IPS DF 4.7 (cell line): ENCODE measurements around the gene FMN2.

Source experiments
- DNase-seq: peaks from one replicate; pipeline ENCODE4 v3.0.0-alpha.2; 2013; ENCODE audit warnings: low spot score; ENCODE audit errors: extremely low read depth

FMN2 gene

DNA sequence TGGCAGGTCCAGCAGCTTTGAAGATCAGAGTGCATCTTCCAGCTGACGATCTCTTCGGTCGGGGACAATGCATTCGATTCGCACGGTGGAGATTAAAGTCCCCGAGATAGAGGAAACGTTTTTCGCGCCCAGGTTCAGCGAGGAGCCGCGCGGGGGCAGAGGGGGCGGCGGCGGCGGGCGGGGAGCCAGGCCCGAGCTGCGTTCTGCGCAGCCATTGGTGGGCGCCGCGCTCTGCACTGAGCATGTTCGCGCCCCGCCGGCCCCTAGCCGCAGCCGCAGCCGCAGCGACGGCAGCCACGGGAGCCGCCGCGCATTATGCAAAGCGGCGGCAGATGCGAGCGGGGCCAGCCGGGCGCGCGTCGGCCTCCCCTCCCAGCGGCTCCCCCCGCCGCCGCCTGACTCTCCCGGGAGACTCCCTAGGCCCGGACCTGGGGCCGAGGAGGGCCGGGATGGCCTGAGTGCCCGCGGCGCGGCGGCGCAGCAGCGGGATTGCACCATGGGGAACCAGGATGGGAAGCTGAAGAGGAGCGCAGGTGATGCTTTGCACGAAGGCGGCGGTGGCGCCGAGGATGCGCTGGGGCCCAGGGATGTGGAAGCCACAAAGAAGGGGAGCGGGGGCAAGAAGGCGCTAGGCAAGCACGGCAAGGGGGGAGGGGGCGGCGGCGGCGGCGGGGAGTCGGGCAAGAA lies at the start of gene FMN2:
Gene FMN2 (plus strand): TSS at position 270 of the 687 bp plus-strand sequence. CDS start 227 bp downstream, at position 497.
- DNase-seq, result no peak

DNA sequence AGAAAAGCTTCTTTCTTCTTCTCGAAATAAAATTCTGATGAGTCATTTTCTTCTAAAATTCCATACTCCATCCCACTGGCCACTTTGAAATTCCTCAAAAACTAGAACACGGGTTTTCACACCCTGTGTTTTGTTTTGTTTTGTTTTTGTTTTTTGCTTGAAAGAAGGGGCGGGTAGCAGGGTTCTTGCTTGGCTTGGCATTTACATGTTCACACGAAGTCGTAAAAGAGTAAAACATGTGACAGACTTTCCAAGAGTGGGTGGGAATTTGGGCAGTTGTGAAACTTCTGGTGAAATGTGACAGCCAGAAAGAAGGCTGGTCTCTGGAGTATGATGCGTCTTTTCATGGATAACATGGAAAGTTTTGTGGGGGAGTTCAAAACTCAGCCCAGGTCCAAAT lies 47.1 kb upstream of the FMN2 start:
- no peak for DNase-seq

- DNase-seq, result no peak
Measured at GRCh38 chr1:240046000-240046399, 45.7 kb upstream of the FMN2 start.

GRCh38 chr1:240054109-240054701 lies 37.5 kb upstream of the FMN2 start:
- no peak for DNase-seq

- DNase-seq, result no peak
Measured at GRCh38 chr1:240055936-240056335, 35.7 kb upstream of the FMN2 start.

DNA sequence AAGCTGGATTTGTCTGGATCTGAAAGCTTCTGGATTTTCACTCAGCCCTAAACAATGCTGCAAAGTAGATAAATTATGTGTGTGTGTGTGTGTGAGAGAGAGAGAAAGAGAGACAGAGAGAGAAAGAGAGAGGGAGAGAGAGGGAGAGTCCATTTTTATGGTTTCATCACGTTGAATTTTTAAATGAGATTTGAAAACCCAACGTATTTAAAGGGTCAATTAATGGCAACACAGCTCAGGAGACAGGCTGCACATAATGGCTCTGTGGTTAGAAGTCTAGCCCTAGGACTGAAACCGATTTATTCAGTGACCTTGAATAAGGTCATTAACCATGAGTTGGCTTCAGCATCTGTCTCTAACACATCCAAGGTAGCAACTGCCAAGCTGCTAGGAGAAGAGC lies 35.3 kb upstream of the FMN2 start:
- DNase-seq, result no peak

DNA sequence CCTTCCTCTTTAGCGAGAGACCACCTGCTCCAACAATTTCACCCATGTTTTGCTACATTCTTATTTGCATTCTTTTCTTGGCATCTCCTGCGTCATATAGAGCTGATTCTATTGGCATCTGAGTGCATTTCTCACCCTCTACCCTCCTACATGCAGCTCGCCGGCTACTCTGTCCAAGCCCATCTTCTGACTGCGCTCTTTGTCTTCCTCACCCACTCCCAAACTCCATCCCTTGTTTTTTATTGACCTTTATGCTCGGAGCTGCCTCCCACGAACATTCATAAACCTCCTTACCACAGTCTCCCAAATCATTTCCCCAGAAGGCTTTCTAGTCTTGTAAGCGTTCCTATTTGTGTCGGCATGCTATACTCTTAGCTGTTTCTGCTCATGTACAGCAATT lies 33.6 kb upstream of the FMN2 start:
- no peak for DNase-seq

- DNase-seq, result no peak
Measured at GRCh38 chr1:240068961-240069360, 22.7 kb upstream of the FMN2 start.

GRCh38 chr1:240070188-240070587 lies 21.5 kb upstream of the FMN2 start:
- no peak for DNase-seq

GRCh38 chr1:240073097-240073496 lies 18.6 kb upstream of the FMN2 start:
- DNase-seq, result no peak

DNA sequence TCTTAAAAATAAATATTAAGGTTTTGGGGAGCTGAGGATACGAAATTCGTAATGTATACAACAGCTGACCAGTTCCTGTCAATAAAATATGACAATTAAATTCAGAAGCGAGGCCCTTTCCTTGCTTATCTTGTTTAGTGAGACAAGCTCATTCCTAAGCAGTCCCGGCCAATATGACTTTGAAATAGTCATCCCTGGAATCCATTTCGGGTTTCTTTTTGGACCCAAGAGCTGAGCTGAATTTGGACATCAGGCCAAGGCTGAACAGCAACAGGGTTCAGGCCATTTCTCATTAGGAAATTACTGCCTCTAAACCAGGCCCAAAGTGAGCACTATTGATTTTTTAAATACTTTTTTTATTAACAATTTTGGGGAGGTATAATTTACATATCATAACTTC lies 17.3 kb upstream of the FMN2 start:
- DNase-seq, result no peak

DNA sequence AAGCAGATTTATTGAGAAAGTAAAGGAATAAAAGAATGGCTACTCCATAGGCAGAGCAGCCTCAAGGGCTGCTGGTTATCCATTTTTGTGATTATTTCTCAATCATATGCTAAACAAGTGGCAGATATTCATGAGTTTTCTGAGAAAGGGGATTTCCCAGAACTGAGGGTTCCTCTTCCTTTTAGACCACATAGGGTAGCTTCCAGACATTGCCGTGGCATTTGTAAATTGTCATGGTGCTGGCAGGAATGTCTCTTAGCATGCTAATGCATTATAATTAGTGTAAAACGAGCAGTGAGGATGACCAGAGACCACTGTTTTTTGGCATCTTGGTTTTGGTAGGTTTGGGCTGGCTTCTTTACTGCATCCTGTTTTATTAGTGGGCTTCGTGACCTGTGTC lies 16.8 kb upstream of the FMN2 start:
- DNase-seq, result no peak

GRCh38 chr1:240084337-240084736 lies 7.3 kb upstream of the FMN2 start:
- no peak for DNase-seq

- DNase-seq, result no peak
Measured at GRCh38 chr1:240084749-240085148, 6.9 kb upstream of the FMN2 start.

DNA sequence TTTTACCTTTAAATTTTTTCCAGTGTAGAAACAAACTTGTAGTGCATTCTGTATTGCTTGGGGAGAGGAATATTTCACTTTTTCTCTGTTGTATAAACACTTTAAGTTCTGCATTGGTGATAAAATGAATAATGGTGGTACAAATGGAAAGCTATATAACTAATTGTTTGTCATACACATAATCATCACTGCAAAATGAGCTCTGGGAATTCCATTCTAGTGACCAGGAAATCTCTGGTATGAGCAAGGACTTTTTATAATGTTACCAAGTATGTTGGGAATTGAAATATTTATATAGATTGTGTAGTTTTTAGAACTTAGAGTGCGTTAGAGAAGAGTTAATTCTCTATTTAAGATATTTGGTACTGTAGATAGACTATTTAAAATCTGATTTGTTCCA lies 5.0 kb upstream of the FMN2 start:
- no peak for DNase-seq

DNA sequence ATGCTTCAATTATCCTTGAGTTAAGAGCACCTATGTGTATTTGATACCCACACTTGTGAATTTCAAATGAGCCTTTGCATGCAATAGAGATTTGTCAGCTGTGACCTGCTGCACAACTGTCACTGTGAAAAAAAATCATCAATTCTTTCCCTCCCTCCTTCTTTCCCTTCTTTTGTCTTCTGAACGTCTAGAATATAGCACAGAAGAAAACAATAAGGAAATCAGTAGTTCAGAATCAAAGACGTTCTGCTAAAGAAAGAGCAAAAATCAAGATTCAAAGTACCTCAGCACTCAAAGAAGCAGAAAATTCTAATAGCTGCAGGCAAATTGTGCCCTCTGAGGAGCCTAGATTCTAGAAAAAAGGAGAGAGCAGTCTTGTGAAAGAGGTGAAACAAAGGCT lies 1.7 kb upstream of the FMN2 start:
- DNase-seq, result no peak

DNA sequence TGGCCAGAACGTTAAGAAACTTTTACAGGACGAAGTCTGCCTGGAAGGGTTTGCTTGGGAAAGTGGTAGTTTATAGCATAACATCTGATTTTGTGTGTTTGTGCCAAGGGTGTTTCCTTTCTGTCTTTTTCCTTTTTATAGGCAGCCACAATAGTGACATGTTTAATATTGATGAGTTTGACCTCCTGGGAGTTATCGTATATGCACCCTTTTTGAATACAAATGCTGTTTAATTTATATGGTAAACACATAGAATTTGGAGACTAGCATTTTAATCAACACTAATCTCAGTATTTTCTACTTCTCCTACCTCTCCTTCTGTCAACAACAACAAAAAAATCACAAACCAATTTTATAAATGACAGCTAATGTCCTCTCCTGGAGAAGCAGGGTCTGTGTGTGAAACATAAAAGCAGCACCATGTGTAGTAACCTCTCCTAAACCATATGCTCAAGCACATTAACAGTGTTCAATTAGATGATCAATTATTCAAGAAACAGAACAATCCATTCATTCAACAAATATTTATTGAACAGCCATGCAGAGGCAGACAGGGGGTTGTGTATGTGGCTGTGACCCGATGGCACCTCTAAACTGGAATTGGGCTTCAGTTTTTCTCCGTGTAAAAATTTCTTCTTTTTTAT lies 604 bp upstream of the FMN2 start:
- DNase-seq, result no peak

GRCh38 chr1:240092301-240093119 lies 827 bp downstream of the FMN2 start:
- DNase-seq, result no peak

- DNase-seq, result no peak
Measured at GRCh38 chr1:240093120-240093961, 1.7 kb downstream of the FMN2 start.

- no peak for DNase-seq
Measured at GRCh38 chr1:240094041-240094722, 2.5 kb downstream of the FMN2 start.

DNA sequence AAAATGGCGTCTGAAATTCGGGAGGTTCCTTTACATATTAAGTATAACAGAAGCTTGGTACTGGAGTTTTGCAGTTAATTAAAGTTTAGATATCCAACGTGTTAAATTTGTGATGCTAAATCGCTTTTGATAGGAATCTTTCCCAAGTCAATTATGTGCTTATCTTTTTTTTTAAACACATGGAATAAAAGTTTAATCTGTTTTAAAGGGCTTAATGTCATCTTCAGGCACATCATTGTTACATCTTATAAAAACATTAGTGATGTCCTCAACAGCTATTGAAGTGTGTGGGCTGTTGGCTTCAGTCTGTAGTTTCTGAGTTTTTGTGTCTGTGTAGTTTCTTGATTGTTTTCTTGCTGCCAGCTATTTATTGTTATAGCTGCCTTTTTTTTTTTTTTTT lies 5.3 kb downstream of the FMN2 start:
- DNase-seq, result no peak
